Hematopoietic multipotent progenitor cell treated with erythropoietin and hydrocortisone succinate and interleukin-3 and kit ligand, for 6 days (in vitro differentiated cells): Measurements from ENCODE around the gene FBP1.
A peak's percentile ranks its signal among the peaks of the same experiment; 100 is the strongest.
"Not testable (repeated sequence)": the region's sequence is repeated elsewhere in the genome, so short reads cannot be mapped to it uniquely, and the experiment has no call there.

Source experiments
- DNase-seq: peaks from one replicate; pipeline ENCODE4 v3.0.0-alpha.2; 2015

Gene FBP1

GRCh38 chr9:94568972-94569712, 70.2 kb downstream of the FBP1 start:
- no peak for DNase-seq

- DNase-seq: no peak
These were observed 70.9 kb downstream of the FBP1 start for GRCh38 chr9:94568250-94568889.

DNA sequence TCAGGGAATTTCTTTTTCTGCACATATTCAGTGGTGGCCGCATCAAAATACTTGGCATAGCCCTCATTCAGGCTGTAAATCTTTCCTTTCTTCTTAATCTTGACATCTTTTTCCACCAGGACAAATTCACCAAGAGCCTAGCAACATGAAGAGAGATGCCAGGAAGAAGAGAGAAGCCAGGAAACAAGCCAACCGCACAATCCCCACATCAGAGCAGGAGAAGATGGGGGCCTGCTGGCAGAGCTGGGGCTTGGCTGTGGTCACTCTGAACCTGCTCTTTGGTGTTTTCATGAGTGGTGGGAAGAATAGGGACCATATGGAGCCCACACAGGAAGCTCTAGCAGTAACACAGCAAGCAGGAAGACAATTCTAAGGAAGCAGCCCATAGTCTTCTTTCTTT, 72.0 kb downstream of the FBP1 start:
- DNase-seq: no peak

DNA sequence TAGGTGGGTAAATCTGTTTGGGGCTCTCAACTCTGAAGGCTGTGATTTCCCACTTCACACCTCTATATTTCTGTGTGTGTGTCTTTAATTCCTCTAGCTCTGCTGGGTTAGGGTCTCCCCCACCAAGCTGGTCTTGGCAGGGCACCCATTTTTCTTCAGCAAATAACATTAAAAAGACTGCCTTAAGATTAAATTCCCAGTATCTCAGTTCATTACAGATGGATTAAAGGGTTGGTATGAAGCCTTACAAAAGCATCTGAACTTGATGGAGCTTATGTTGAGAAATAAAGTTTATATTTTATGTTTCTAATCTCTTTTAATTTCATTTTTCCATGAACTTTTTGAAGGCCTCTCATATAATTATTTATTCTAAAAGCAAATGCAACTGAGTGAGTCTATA, 72.8 kb downstream of the FBP1 start:
- no peak for DNase-seq

DNA sequence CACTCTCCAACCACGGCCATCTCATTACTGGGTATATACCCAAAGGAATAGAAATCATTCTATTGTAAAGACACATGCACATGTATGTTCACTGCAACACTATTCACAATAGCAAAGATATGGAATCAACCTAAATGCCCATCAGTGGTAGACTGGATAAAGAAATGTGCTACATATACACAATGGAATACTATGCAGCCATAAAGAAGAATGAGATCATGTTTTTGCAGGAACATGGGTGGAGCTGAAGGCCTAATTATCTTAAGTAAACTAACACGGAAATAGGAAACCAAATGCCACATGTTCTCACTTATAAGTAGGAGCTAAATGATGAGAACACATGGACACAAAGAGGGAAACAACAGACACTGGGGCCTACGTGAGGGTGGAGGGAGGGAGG, 75.0 kb downstream of the FBP1 start:
- not testable (repeated sequence) for DNase-seq

GRCh38 chr9:94563548-94563947, 75.8 kb downstream of the FBP1 start:
- DNase-seq: peak; percentile 20

- no peak for DNase-seq
These were observed 79.1 kb downstream of the FBP1 start for GRCh38 chr9:94560237-94560636.

- DNase-seq: no peak
These were observed 81.9 kb downstream of the FBP1 start for GRCh38 chr9:94557376-94557775.

DNA sequence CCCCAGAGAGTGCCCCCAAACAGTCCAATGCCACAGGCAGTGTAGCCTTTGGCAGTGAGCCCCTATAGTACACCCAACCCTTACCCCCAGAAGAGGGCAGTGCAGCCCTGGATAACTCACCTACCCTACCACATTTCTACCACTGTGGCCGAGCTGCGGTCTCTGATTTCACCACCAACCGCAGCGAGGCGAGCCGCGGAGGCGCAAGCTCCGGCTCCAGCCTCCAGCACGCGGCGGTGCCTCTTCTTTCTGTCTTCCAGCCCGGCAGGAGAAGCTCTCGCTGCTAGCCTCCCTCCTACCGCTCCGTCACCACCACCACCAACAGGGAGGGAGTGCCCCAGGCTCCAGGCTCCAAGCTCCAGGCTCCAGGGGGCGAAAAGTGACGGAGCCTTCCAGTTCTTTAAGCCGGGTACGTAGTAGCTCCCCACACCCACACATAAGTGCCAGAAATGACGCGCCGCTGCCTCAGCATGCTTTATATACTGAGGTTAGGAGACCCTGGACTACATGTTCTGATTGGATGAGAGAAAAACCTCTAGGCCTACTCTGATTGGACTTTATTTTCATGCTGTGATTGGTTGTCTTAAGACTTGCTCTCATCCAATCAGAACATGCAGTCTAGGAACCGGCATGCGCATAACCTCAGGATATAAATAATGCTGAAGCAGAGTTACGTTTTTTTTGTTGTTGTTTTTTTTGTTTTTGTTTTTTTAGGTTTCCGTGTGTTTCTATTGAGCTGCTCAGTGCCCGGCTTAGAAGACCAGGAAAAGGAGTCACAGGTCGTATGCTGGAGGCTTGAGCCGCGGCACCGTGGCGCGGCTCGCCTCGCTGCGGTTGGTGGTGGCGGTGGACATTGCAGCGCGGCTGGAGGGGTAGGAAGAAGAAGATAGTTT, 84.6 kb downstream of the FBP1 start, which contains the start of gene PCAT7:
Gene PCAT7, plus strand, starts transcription at position 645 of the 893 bp plus-strand sequence.
- DNase-seq: peak; percentile 60

- peak; percentile 60 for DNase-seq
These were observed 85.3 kb downstream of the FBP1 start for GRCh38 chr9:94554078-94554438.
